T-helper 2 cell treated with Interferon-gamma antibody and Interleukin-4, amounts not matched to agents 5 μg/mL and 100 μg/mL, for 36 hours (primary cell): ENCODE data around the gene PCSK5.

Experiments used
- DNase-seq: peaks from one replicate; pipeline ENCODE4 v3.0.0; 2021; ENCODE audit warnings: low spot score
- H3K27ac Mint-ChIP-seq: one replicate; pipeline ENCODE4 v1.8.0; 2021; ENCODE audit warnings: mild to moderate bottlenecking, mixed read lengths
- H3K27me3 Mint-ChIP-seq: one replicate; pipeline ENCODE4 v1.8.0; 2021; ENCODE audit warnings: low read depth, mixed read lengths
- H3K36me3 Mint-ChIP-seq: one replicate; pipeline ENCODE4 v1.8.0; 2021; ENCODE audit warnings: low read depth, mixed read lengths
- H3K4me1 Mint-ChIP-seq: one replicate; pipeline ENCODE4 v1.8.0; 2021; ENCODE audit warnings: low read depth, mixed read lengths
- H3K4me3 Mint-ChIP-seq: one replicate; pipeline ENCODE4 v1.8.0; 2022; ENCODE audit warnings: mild to moderate bottlenecking, moderate library complexity, mixed read lengths
- H3K9me3 Mint-ChIP-seq: one replicate; pipeline ENCODE4 v1.8.0; 2021; ENCODE audit warnings: mixed read lengths

The PCSK5 gene

GRCh38 chr9:76161541-76161940, 271.1 kb downstream of the PCSK5 start:
- DNase-seq, result no peak
- Mint-ChIP-seq H3K27ac (no peak overlapping the region), H3K4me1 (no peaks in the 10 kb centered on the region), H3K27me3 (no peaks in the 10 kb centered on the region), H3K4me3 (no peak overlapping the region), H3K9me3 (no peaks in the 10 kb centered on the region), H3K36me3 (no peaks in the 10 kb centered on the region)

DNA sequence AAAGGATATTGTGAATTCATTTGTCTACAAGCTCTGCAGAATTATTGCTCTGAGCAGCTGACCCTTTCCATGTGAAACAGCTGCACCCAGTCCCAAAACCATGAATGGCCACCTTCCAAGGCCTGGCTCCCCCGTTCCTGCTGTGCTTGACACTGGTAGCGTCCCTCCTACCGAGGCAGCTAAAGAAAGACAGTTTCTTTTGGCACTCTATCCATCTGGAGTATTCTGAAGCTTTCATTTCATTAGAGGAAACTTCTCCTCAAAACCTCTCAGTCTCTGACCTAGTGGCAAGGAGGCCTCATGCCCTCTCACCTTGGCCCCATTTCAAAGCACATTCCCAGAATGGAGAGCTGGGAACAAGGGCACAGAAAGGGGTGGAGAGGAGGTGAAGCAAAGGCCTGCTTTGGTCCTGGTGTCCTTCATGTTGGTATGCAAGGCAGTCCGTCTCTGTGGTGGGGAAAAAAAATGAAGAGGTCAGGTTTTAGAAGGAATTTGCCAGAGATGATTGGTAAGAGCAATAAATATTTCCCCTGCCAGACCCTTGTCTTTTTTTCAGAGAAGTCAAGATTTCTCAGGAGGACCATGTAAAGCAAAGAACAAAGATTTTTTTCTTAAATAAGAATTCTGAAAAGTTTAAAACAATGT, 271.7 kb downstream of the PCSK5 start:
- no peaks in the 10 kb centered on the region for H3K27me3 Mint-ChIP-seq
- H3K4me3 Mint-ChIP-seq, result no peak overlapping the region
- H3K27ac Mint-ChIP-seq, result no peak overlapping the region
- no peaks in the 10 kb centered on the region for H3K9me3 Mint-ChIP-seq
- no peaks in the 10 kb centered on the region for H3K36me3 Mint-ChIP-seq
- peaks cover 1% of the 10 kb centered on the region for H3K4me1 Mint-ChIP-seq
- DNase-seq, result no peak

GRCh38 chr9:76162751-76163500, 272.5 kb downstream of the PCSK5 start:
- no peaks in the 10 kb centered on the region for H3K27me3 Mint-ChIP-seq
- H3K27ac Mint-ChIP-seq, result no peak overlapping the region
- no peak overlapping the region for H3K4me3 Mint-ChIP-seq
- no peaks in the 10 kb centered on the region for H3K9me3 Mint-ChIP-seq
- no peak for DNase-seq
- no peaks in the 10 kb centered on the region for H3K36me3 Mint-ChIP-seq
- peaks cover 1% of the 10 kb centered on the region for H3K4me1 Mint-ChIP-seq

GRCh38 chr9:76166526-76166925, 276.1 kb downstream of the PCSK5 start:
- H3K27ac Mint-ChIP-seq, result no peak overlapping the region
- no peaks in the 10 kb centered on the region for H3K36me3 Mint-ChIP-seq
- DNase-seq, result no peak
- H3K4me3 Mint-ChIP-seq, result no peak overlapping the region
- H3K4me1 Mint-ChIP-seq, result peaks cover 1% of the 10 kb centered on the region
- no peaks in the 10 kb centered on the region for H3K27me3 Mint-ChIP-seq
- no peaks in the 10 kb centered on the region for H3K9me3 Mint-ChIP-seq

- no peaks in the 10 kb centered on the region for H3K27me3 Mint-ChIP-seq
- no peak overlapping the region for H3K27ac Mint-ChIP-seq
- peaks cover 4% of the 10 kb centered on the region for H3K9me3 Mint-ChIP-seq
- no peak for DNase-seq
- H3K4me1 Mint-ChIP-seq, result peaks cover 4% of the 10 kb centered on the region
- no peaks in the 10 kb centered on the region for H3K36me3 Mint-ChIP-seq
- H3K4me3 Mint-ChIP-seq, result no peak overlapping the region
These were observed 285.7 kb downstream of the PCSK5 start for GRCh38 chr9:76176171-76176570.

DNA sequence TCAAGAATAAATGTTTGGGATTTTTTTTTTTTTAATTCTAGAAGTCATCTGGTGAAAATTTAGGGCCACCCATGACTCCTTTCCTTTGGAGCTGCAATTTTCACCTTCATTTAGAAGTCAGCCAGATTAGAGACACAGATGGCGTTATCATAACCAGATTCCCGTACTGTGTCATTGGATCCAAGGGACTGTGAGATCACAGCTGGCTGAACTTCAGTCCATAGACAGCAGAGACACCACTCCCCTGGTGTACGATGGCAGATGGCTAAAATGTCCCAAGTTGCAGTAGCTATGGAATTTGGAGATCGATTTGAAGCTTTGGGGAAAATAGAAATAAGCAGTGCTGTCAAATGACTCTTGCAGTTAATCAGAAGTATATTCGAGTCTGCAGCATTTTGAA, 287.5 kb downstream of the PCSK5 start:
- H3K4me1 Mint-ChIP-seq, result peaks cover 7% of the 10 kb centered on the region
- no peaks in the 10 kb centered on the region for H3K27me3 Mint-ChIP-seq
- DNase-seq, result no peak
- no peak overlapping the region for H3K27ac Mint-ChIP-seq
- H3K36me3 Mint-ChIP-seq, result no peaks in the 10 kb centered on the region
- H3K9me3 Mint-ChIP-seq, result peaks cover 4% of the 10 kb centered on the region
- H3K4me3 Mint-ChIP-seq, result no peak overlapping the region

DNA sequence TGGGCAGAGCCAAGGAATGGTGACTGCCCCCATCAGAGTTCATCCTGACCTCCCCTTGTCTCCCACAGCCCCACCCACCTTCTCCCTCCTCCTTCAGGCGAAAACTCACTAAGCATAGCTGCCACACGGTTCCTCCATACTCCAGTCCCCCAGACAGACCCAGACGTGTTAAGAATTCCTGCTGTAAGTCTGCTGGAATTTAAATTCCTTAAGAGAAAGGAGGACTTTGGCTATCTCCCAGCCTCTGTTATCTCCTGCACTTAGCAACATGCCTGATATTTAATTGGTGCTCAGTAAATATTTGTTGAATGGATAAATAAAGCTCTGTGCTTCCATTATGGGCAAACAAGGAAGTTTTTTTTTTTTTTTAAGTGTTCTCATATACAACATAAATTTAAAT, 290.1 kb downstream of the PCSK5 start:
- H3K27ac Mint-ChIP-seq, result no peak overlapping the region
- no peaks in the 10 kb centered on the region for H3K9me3 Mint-ChIP-seq
- H3K4me3 Mint-ChIP-seq, result no peak overlapping the region
- no peak for DNase-seq
- no peaks in the 10 kb centered on the region for H3K36me3 Mint-ChIP-seq
- H3K27me3 Mint-ChIP-seq, result no peaks in the 10 kb centered on the region
- H3K4me1 Mint-ChIP-seq, result peaks cover 7% of the 10 kb centered on the region

- Mint-ChIP-seq H3K4me3 (no peak overlapping the region), H3K36me3 (no peaks in the 10 kb centered on the region), H3K27ac (no peak overlapping the region), H3K4me1 (peaks cover 7% of the 10 kb centered on the region), H3K27me3 (no peaks in the 10 kb centered on the region), H3K9me3 (no peaks in the 10 kb centered on the region)
- DNase-seq, result no peak
These were observed 290.7 kb downstream of the PCSK5 start for GRCh38 chr9:76181020-76181641.

DNA sequence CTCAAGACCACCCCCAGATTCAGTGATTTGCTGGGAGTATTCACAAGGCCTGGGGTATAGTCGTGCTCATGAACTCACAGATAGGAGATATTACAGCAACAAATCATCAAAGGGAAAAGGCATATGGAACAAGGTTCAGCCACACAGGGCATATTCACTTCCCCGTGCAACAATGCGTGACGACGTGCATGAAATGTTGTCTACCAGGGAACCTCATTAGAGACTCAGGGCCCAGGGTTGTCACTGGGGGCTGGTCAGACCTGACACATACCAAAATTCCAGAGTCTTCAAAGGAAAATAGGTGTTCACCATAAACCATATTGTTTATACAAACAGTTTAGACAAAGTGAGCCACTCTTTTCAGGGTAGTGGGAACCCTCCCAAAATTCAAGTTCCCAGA, 291.3 kb downstream of the PCSK5 start:
- H3K36me3 Mint-ChIP-seq, result no peaks in the 10 kb centered on the region
- no peak overlapping the region for H3K4me3 Mint-ChIP-seq
- H3K27me3 Mint-ChIP-seq, result no peaks in the 10 kb centered on the region
- no peak overlapping the region for H3K27ac Mint-ChIP-seq
- DNase-seq, result no peak
- H3K9me3 Mint-ChIP-seq, result no peaks in the 10 kb centered on the region
- peaks cover 7% of the 10 kb centered on the region for H3K4me1 Mint-ChIP-seq

GRCh38 chr9:76185432-76185831, 295.0 kb downstream of the PCSK5 start:
- Mint-ChIP-seq H3K4me1 (peaks cover 7% of the 10 kb centered on the region), H3K27me3 (no peaks in the 10 kb centered on the region), H3K9me3 (no peaks in the 10 kb centered on the region), H3K27ac (no peak overlapping the region), H3K4me3 (no peak overlapping the region), H3K36me3 (no peaks in the 10 kb centered on the region)
- DNase-seq, result no peak

- peaks cover 3% of the 10 kb centered on the region for H3K9me3 Mint-ChIP-seq
- peaks cover 1% of the 10 kb centered on the region for H3K36me3 Mint-ChIP-seq
- no peak overlapping the region for H3K27ac Mint-ChIP-seq
- DNase-seq, result no peak
- no peaks in the 10 kb centered on the region for H3K27me3 Mint-ChIP-seq
- H3K4me1 Mint-ChIP-seq, result no peaks in the 10 kb centered on the region
- H3K4me3 Mint-ChIP-seq, result no peak overlapping the region
These were observed 297.8 kb downstream of the PCSK5 start for GRCh38 chr9:76188286-76188685.

GRCh38 chr9:76188905-76189304, 298.4 kb downstream of the PCSK5 start:
- Mint-ChIP-seq H3K4me1 (no peaks in the 10 kb centered on the region), H3K36me3 (peaks cover 1% of the 10 kb centered on the region), H3K27me3 (no peaks in the 10 kb centered on the region), H3K9me3 (peaks cover 3% of the 10 kb centered on the region), H3K4me3 (no peak overlapping the region), H3K27ac (no peak overlapping the region)
- DNase-seq, result no peak

DNA sequence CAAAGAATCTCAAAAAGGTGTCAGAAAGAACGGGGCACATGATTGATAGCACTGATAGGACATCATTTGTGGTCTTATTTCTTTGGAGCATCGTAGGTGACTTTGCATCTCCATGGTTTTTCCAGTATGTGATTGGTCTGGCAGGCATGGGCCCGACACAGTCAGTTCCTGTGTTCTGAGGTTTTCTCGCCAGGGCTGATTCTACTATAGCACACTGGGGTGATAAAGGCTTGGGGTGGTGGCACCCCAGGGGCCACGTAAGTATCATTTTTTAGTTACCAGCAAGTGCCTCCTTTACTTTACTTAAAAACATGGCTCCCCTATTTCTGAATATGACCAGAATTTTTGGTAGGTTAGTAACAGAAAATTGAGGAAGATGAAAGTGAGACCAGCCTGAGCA, 301.0 kb downstream of the PCSK5 start:
- no peak for DNase-seq
- Mint-ChIP-seq H3K4me3 (no peak overlapping the region), H3K9me3 (peaks cover 3% of the 10 kb centered on the region), H3K36me3 (peaks cover 1% of the 10 kb centered on the region), H3K4me1 (no peaks in the 10 kb centered on the region), H3K27ac (no peak overlapping the region), H3K27me3 (no peaks in the 10 kb centered on the region)

GRCh38 chr9:76192013-76192412, 301.5 kb downstream of the PCSK5 start:
- Mint-ChIP-seq H3K9me3 (peaks cover 3% of the 10 kb centered on the region), H3K36me3 (peaks cover 1% of the 10 kb centered on the region), H3K4me1 (no peaks in the 10 kb centered on the region), H3K27ac (no peak overlapping the region), H3K27me3 (no peaks in the 10 kb centered on the region), H3K4me3 (no peak overlapping the region)
- no peak for DNase-seq
